Epithelial cell of esophagus (primary cell): Measurements from ENCODE around the gene SEC24D.

Experiments used
- DNase-seq: peaks from one replicate; pipeline ENCODE4 v3.0.0; 2010; ENCODE audit warnings: low read depth
- H3K4me3 ChIP-seq: 2 replicates; pipeline ENCODE4 v1.5.1; 2011; ENCODE audit warnings: mild to moderate bottlenecking, low read length, control low read depth
- TF ChIP-seq, protein P1 (sequence below): IDR thresholded peaks from 2 replicates; pipeline ENCODE4 v1.5.1; 2011; ENCODE audit warnings: low read depth, mild to moderate bottlenecking, low read length, control low read depth, inconsistent platforms; ENCODE audit not compliant: insufficient read depth; ENCODE audit errors: missing control alignments

The SEC24D gene

DNA sequence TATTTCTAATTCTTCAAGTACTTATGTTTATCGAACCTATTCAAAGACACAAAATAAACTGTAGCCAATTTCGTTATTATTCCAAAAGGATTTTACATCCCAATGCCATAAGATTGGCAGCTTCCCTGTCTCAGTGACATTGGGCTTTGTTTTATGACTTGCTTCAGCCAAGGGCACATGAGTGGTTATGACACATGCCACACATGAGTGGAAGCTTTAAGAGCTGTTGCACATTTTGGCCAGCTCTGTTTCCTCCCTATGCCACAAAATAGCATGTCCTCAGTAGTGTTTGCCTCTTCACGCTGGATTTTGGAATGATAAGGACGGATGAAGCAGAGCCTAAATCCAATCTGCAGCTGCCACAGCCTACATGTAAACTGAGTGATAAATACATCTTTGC lies 21.9 kb downstream of the SEC24D start:
- no peak overlapping the region for H3K4me3 ChIP-seq
- no peak for DNase-seq
- TF ChIP-seq, protein P1, sequence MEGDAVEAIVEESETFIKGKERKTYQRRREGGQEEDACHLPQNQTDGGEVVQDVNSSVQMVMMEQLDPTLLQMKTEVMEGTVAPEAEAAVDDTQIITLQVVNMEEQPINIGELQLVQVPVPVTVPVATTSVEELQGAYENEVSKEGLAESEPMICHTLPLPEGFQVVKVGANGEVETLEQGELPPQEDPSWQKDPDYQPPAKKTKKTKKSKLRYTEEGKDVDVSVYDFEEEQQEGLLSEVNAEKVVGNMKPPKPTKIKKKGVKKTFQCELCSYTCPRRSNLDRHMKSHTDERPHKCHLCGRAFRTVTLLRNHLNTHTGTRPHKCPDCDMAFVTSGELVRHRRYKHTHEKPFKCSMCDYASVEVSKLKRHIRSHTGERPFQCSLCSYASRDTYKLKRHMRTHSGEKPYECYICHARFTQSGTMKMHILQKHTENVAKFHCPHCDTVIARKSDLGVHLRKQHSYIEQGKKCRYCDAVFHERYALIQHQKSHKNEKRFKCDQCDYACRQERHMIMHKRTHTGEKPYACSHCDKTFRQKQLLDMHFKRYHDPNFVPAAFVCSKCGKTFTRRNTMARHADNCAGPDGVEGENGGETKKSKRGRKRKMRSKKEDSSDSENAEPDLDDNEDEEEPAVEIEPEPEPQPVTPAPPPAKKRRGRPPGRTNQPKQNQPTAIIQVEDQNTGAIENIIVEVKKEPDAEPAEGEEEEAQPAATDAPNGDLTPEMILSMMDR = no peak

- TF ChIP-seq, protein P1 = no peak
These were observed 22.4 kb downstream of the SEC24D start for GRCh38 chr4:118813561-118813960.

GRCh38 chr4:118811832-118812231 lies 24.1 kb downstream of the SEC24D start:
- TF ChIP-seq, protein P1 = no peak
- H3K4me3 ChIP-seq = no peak overlapping the region
- DNase-seq = no peak

More at GRCh38 chr4:118813561-118813960, 22.4 kb downstream of the SEC24D start:
- no peak for DNase-seq
- no peak overlapping the region for H3K4me3 ChIP-seq

- no peak overlapping the region for H3K4me3 ChIP-seq
- TF ChIP-seq, protein P1 = no peak
- no peak for DNase-seq
These were observed 24.7 kb downstream of the SEC24D start for GRCh38 chr4:118810991-118811764.

DNA sequence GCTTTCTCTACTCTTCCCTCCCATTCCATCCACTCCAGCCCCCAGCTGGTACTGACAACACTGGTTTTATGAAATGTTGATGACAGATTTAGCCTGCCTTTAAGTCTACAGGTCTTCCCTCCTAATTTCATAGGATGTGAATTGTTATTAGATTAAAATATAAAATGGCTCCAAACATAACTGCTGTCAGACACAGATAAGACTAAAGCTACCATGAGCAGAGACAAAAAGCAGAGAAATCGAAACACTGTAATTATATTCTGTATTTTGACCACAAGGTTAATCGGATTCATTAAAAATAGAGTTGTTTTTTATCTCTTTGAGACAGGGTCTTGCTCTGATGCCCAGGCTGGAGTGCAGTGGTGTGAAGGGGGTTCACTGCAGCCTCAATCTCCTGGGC lies 28.3 kb downstream of the SEC24D start:
- DNase-seq = no peak
- H3K4me3 ChIP-seq = no peak overlapping the region
- TF ChIP-seq, protein P1 = no peak

- DNase-seq = no peak
- TF ChIP-seq, protein P1 = no peak
- H3K4me3 ChIP-seq = no peak overlapping the region
These were observed 32.7 kb downstream of the SEC24D start for GRCh38 chr4:118803253-118803652.
